A549 treated with GW870086 at 1 μM for 4 hours (cell line): Measurements from ENCODE around the gene BRIX1. TPM values are rescaled to one million over a fixed set of nuclear protein-coding genes. Genes with fewer than 3 reads are reported as not detected.

Experiments
- total RNA-seq: library from RNA; stranded (reverse); fragments of 200-300 nt; extraction: Qiagen RNA extraction; gene quantifications from 5 replicates; pipeline ENCODE4 v1.2.3, GENCODE V29; 2022; ENCODE audit warnings: low read depth

BRIX1 gene
- total RNA-seq: 46.5 to 56.4 TPM (median 54.0 TPM) in 5 replicates

GRCh38 chr5:34915139-34915855 lies at the start of gene BRIX1, which contains the start of gene RAD1:
Gene BRIX1 (plus strand): TSS chr5:34915711. CDS start chr5:34915739, 28 bp downstream.
Gene RAD1 (minus strand): TSS chr5:34915504. CDS start chr5:34914892, 612 bp downstream.

GRCh38 chr5:34929134-34929719 lies 13.7 kb downstream of the BRIX1 start, which contains the start of gene DNAJC21:
Gene DNAJC21 (plus strand): TSS chr5:34929559. CDS start chr5:34929820, 261 bp downstream.

Other genes with a start within 250 kb of the BRIX1 start
- gene TTC23L, start 76.5 kb upstream of the BRIX1 start, total RNA-seq: 0.13 to 0.31 TPM (median 0.20 TPM) in 4 of 5 replicates, not detected in the other
- 27.9 to 43.9 TPM (median 34.4 TPM) in 5 replicates for gene RAD1, start 207 bp upstream of the BRIX1 start, total RNA-seq
- 21.2 to 26.5 TPM (median 25.0 TPM) in 5 replicates for gene DNAJC21, start 13.8 kb downstream of the BRIX1 start, total RNA-seq
- not detected in 5 replicates for gene AGXT2, start 132.2 kb downstream of the BRIX1 start, total RNA-seq